Measurements from ENCODE around the gene PLCB4.

- TF ChIP-seq CTCF (IDR thresholded peaks at IDR 0.05) (no peak), POLR2A (IDR thresholded peaks at IDR 0.05) (no peak)
Observed at GRCh38 chr20:9146649-9147048, 77.8 kb downstream of the PLCB4 start.

Measured in lower leg skin (tissue), 3 donors.